ENCODE results near the gene PRKAG2. TPM values are rescaled to one million over a fixed set of nuclear protein-coding genes. Genes with fewer than 3 reads are reported as not detected.

The PRKAG2 gene
- total and polyA plus RNA-seq, 2 experiments from 2014 or later: 9.1 to 14.9 TPM

DNA sequence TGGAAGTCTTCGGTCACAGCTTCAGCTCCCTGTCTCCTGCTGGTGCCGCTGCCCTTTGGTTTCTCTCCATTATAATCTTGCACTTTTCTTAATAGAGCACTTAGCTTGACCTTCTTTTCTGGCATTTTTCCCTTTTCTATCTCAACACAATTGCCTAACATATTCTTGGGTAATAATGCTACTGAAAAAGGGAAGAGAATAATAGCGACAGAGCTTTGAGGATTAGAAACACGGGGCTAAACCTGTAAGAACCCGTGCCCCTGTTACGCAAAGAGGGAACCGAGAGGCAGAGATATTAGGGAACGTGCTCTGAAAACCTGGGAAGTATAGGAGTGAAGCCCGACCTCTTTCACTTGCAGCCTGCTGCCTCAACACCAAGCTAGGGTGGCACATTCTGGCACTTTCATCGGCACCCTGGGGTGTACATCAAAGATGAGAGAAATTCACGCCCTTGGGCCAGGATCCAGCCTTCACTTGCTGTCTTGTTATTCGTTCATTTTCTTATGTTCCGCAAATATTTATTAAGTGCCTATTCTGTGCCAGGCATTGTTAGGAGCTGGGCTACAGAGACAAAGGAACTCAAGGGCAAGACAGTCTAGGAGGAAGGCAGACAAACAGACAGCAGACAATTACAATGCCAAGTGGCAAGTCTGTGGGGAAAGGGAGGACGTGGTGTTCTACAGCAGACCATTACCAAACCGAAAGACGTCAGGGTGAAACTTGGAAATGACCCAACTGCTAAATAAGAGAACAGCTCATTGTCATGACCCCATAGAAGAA, 46.4 kb upstream of the PRKAG2 start:
- H3K9me3 Mint-ChIP-seq: no peaks in the 10 kb centered on the region
- no peaks in the 10 kb centered on the region for H3K79me2 ChIP-seq (replicated peaks; ENCODE audit: insufficient read depth)
- H3F3A ChIP-seq (replicated peaks; ENCODE audit: low read depth): no peaks in the 10 kb centered on the region
- H3K27ac Mint-ChIP-seq: no peak overlapping the region
- TF ChIP-seq NANOG (IDR thresholded peaks at IDR 0.05; ENCODE audit: borderline replicate concordance): no peak
- no peak for TF ChIP-seq EZH2phosphoT487 (IDR thresholded peaks at IDR 0.05; ENCODE audit: unreplicated experiment)
- TF ChIP-seq CREB1 (CRISPR knock-in tag; IDR thresholded peaks at IDR 0.05; ENCODE audit: low read depth): no peak
- TF ChIP-seq, protein P1, sequence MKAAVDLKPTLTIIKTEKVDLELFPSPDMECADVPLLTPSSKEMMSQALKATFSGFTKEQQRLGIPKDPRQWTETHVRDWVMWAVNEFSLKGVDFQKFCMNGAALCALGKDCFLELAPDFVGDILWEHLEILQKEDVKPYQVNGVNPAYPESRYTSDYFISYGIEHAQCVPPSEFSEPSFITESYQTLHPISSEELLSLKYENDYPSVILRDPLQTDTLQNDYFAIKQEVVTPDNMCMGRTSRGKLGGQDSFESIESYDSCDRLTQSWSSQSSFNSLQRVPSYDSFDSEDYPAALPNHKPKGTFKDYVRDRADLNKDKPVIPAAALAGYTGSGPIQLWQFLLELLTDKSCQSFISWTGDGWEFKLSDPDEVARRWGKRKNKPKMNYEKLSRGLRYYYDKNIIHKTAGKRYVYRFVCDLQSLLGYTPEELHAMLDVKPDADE (IDR thresholded peaks at IDR 0.05): no peak
- no peak for TF ChIP-seq EZH2 (IDR thresholded peaks at IDR 0.05; ENCODE audit: low read depth, unreplicated experiment)
- no peak for TF ChIP-seq ZNF114 (CRISPR knock-in tag; IDR thresholded peaks at IDR 0.05)
- TF ChIP-seq POLR2AphosphoS5 (IDR thresholded peaks at IDR 0.05; ENCODE audit: low read depth): no peak
- TF ChIP-seq, protein P2, sequence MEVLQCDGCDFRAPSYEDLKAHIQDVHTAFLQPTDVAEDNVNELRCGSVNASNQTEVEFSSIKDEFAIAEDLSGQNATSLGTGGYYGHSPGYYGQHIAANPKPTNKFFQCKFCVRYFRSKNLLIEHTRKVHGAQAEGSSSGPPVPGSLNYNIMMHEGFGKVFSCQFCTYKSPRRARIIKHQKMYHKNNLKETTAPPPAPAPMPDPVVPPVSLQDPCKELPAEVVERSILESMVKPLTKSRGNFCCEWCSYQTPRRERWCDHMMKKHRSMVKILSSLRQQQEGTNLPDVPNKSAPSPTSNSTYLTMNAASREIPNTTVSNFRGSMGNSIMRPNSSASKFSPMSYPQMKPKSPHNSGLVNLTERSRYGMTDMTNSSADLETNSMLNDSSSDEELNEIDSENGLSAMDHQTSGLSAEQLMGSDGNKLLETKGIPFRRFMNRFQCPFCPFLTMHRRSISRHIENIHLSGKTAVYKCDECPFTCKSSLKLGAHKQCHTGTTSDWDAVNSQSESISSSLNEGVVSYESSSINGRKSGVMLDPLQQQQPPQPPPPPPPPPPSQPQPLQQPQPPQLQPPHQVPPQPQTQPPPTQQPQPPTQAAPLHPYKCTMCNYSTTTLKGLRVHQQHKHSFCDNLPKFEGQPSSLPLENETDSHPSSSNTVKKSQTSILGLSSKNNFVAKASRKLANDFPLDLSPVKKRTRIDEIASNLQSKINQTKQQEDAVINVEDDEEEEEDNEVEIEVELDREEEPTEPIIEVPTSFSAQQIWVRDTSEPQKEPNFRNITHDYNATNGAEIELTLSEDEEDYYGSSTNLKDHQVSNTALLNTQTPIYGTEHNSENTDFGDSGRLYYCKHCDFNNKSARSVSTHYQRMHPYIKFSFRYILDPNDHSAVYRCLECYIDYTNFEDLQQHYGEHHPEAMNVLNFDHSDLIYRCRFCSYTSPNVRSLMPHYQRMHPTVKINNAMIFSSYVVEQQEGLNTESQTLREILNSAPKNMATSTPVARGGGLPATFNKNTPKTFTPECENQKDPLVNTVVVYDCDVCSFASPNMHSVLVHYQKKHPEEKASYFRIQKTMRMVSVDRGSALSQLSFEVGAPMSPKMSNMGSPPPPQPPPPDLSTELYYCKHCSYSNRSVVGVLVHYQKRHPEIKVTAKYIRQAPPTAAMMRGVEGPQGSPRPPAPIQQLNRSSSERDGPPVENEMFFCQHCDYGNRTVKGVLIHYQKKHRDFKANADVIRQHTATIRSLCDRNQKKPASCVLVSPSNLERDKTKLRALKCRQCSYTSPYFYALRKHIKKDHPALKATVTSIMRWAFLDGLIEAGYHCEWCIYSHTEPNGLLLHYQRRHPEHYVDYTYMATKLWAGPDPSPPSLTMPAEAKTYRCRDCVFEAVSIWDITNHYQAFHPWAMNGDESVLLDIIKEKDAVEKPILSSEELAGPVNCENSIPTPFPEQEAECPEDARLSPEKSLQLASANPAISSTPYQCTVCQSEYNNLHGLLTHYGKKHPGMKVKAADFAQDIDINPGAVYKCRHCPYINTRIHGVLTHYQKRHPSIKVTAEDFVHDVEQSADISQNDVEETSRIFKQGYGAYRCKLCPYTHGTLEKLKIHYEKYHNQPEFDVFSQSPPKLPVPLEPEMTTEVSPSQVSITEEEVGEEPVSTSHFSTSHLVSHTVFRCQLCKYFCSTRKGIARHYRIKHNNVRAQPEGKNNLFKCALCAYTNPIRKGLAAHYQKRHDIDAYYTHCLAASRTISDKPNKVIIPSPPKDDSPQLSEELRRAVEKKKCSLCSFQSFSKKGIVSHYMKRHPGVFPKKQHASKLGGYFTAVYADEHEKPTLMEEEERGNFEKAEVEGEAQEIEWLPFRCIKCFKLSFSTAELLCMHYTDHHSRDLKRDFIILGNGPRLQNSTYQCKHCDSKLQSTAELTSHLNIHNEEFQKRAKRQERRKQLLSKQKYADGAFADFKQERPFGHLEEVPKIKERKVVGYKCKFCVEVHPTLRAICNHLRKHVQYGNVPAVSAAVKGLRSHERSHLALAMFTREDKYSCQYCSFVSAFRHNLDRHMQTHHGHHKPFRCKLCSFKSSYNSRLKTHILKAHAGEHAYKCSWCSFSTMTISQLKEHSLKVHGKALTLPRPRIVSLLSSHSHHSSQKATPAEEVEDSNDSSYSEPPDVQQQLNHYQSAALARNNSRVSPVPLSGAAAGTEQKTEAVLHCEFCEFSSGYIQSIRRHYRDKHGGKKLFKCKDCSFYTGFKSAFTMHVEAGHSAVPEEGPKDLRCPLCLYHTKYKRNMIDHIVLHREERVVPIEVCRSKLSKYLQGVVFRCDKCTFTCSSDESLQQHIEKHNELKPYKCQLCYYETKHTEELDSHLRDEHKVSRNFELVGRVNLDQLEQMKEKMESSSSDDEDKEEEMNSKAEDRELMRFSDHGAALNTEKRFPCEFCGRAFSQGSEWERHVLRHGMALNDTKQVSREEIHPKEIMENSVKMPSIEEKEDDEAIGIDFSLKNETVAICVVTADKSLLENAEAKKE (CRISPR knock-in tag; IDR thresholded peaks at IDR 0.05): no peak
- TF ChIP-seq STAT1 (IDR thresholded peaks at IDR 0.05; ENCODE audit: unreplicated experiment): no peak
- TF ChIP-seq, protein P3, sequence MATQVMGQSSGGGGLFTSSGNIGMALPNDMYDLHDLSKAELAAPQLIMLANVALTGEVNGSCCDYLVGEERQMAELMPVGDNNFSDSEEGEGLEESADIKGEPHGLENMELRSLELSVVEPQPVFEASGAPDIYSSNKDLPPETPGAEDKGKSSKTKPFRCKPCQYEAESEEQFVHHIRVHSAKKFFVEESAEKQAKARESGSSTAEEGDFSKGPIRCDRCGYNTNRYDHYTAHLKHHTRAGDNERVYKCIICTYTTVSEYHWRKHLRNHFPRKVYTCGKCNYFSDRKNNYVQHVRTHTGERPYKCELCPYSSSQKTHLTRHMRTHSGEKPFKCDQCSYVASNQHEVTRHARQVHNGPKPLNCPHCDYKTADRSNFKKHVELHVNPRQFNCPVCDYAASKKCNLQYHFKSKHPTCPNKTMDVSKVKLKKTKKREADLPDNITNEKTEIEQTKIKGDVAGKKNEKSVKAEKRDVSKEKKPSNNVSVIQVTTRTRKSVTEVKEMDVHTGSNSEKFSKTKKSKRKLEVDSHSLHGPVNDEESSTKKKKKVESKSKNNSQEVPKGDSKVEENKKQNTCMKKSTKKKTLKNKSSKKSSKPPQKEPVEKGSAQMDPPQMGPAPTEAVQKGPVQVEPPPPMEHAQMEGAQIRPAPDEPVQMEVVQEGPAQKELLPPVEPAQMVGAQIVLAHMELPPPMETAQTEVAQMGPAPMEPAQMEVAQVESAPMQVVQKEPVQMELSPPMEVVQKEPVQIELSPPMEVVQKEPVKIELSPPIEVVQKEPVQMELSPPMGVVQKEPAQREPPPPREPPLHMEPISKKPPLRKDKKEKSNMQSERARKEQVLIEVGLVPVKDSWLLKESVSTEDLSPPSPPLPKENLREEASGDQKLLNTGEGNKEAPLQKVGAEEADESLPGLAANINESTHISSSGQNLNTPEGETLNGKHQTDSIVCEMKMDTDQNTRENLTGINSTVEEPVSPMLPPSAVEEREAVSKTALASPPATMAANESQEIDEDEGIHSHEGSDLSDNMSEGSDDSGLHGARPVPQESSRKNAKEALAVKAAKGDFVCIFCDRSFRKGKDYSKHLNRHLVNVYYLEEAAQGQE (IDR thresholded peaks at IDR 0.05; ENCODE audit: unreplicated experiment): no peak
- TF ChIP-seq, protein P4, sequence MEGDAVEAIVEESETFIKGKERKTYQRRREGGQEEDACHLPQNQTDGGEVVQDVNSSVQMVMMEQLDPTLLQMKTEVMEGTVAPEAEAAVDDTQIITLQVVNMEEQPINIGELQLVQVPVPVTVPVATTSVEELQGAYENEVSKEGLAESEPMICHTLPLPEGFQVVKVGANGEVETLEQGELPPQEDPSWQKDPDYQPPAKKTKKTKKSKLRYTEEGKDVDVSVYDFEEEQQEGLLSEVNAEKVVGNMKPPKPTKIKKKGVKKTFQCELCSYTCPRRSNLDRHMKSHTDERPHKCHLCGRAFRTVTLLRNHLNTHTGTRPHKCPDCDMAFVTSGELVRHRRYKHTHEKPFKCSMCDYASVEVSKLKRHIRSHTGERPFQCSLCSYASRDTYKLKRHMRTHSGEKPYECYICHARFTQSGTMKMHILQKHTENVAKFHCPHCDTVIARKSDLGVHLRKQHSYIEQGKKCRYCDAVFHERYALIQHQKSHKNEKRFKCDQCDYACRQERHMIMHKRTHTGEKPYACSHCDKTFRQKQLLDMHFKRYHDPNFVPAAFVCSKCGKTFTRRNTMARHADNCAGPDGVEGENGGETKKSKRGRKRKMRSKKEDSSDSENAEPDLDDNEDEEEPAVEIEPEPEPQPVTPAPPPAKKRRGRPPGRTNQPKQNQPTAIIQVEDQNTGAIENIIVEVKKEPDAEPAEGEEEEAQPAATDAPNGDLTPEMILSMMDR (conservative IDR thresholded peaks at IDR 0.05; ENCODE audit: low read depth in 2 of 2): no peak
- TF ChIP-seq ZNF331 (CRISPR knock-in tag; IDR thresholded peaks at IDR 0.05; ENCODE audit: low read depth): no peak
- no peak for TF ChIP-seq JUNB (IDR thresholded peaks at IDR 0.05; ENCODE audit: unreplicated experiment)
- no peaks in the 10 kb centered on the region for H3K27me3 ChIP-seq (ENCODE audit: insufficient read depth)
- no peaks in the 10 kb centered on the region for H3K9me2 ChIP-seq (ENCODE audit: insufficient read depth)
- ATAC-seq (no peak), DNase-seq (ENCODE audit: low spot score) (no peak)
- H3K36me3 Mint-ChIP-seq (ENCODE audit: low read depth): no peaks in the 10 kb centered on the region
- no peak overlapping the region for H2AFZ ChIP-seq
- no peak overlapping the region for H3K27ac ChIP-seq (ENCODE audit: low read depth)
- no peak overlapping the region for H3K4me3 ChIP-seq
- H4K20me1 ChIP-seq (replicated peaks; ENCODE audit: insufficient read depth): no peaks in the 10 kb centered on the region
- no peak overlapping the region for H3K4me3 Mint-ChIP-seq
- H3K4me1 ChIP-seq (ENCODE audit: insufficient read depth): no peaks in the 10 kb centered on the region
- H3K4me2 ChIP-seq: no peak overlapping the region
- peaks cover 5% of the 10 kb centered on the region for H3K27me3 Mint-ChIP-seq (ENCODE audit: insufficient read depth, low read depth, poor library complexity)
- H3K4me1 Mint-ChIP-seq: no peaks in the 10 kb centered on the region
- no peaks in the 10 kb centered on the region for H3K36me3 ChIP-seq (ENCODE audit: insufficient read depth)
